HCT116 (cell line): ENCODE measurements around the gene PROSER3.

Source experiments
- CBX3 ChIP-seq: IDR thresholded peaks from 2 replicates; pipeline ENCODE4 v1.6.1; 2012; ENCODE audit warnings: low read depth
- CEBPB ChIP-seq: IDR thresholded peaks from 2 replicates; pipeline ENCODE4 v1.6.1; 2012; ENCODE audit warnings: low read depth
- EGR1 ChIP-seq: IDR thresholded peaks from 2 replicates; pipeline ENCODE4 v1.6.1; 2012; ENCODE audit warnings: low read depth
- EZH2phosphoT487 ChIP-seq: fragments of 200-600 bp; IDR thresholded peaks from 2 replicates; pipeline ENCODE4 v1.6.1; 2018; ENCODE audit warnings: antibody characterized with exemption, borderline replicate concordance
- POLR2A ChIP-seq: IDR thresholded peaks from 2 replicates; pipeline ENCODE4 v1.7.0; 2011; ENCODE audit warnings: borderline replicate concordance; ENCODE audit not compliant: insufficient read depth, insufficient read length; ENCODE audit errors: extremely low read depth
- POLR2AphosphoS5 ChIP-seq: IDR thresholded peaks from 2 replicates; pipeline ENCODE4 v1.6.1; 2011; ENCODE audit warnings: mild to moderate bottlenecking, low read depth, low read length, moderate library complexity
- SIN3A ChIP-seq: IDR thresholded peaks from 2 replicates; pipeline ENCODE4 v1.6.1; 2012; ENCODE audit warnings: low read depth
- SP1 ChIP-seq: IDR thresholded peaks from 2 replicates; pipeline ENCODE4 v1.6.1; 2012; ENCODE audit warnings: low read depth
- YY1 ChIP-seq: IDR thresholded peaks from 2 replicates; pipeline ENCODE4 v1.6.1; 2011; ENCODE audit warnings: low read length, low read depth, moderate library complexity, mild to moderate bottlenecking; ENCODE audit not compliant: insufficient replicate concordance; ENCODE audit errors: extremely low read depth
- TF ChIP-seq, protein P1 (sequence below), 3 experiments: fragments of 200-600 bp in 1 of 3; sonication (generic) in 1 of 3; IDR thresholded peaks in 2 of 3; conservative IDR thresholded peaks in 1 of 3; 2 replicates each; pipeline ENCODE4 v1.5.1; 2012 to 2017; ENCODE audit warnings: low read depth in 2 of 3, low read length in 2 of 3, antibody characterized with exemption in 1 of 3, borderline replicate concordance in 1 of 3, control low read depth in 1 of 3, mild to moderate bottlenecking in 1 of 3, mixed read lengths in 1 of 3, mixed run types in 1 of 3, moderate library complexity in 1 of 3; ENCODE audit not compliant: insufficient read depth in 1 of 3
- TF ChIP-seq, protein P2 (sequence below): IDR thresholded peaks from 2 replicates; pipeline ENCODE4 v1.6.1; 2012; ENCODE audit warnings: low read depth
- TF ChIP-seq, protein P3 (sequence below): IDR thresholded peaks from 2 replicates; pipeline ENCODE4 v1.6.1; 2012
- TF ChIP-seq, protein P4 (sequence below): IDR thresholded peaks from 2 replicates; pipeline ENCODE4 v1.6.1; 2012

DNA sequence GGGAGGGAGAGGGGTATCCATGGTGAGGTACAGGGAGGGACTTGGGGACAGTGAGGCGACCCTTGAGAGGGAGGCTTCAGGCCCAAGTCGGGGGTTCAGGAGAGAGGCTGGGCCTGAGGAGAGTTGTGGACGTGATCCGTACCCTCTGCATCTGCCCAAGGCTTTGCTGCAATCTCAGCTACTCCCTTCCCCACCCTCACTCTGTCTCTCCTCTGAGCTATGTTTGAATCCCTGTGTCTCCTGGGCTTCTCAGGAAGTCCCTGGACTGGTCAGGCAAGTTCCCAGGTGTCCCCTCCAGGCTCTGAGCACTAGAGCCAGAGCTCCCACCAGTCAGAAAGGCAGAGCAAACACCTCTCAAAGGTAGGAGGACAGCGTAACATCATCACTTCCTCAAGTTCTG lies 7.8 kb upstream of the PROSER3 start:
- no peak for TF ChIP-seq POLR2A
- TF ChIP-seq, protein P1, sequence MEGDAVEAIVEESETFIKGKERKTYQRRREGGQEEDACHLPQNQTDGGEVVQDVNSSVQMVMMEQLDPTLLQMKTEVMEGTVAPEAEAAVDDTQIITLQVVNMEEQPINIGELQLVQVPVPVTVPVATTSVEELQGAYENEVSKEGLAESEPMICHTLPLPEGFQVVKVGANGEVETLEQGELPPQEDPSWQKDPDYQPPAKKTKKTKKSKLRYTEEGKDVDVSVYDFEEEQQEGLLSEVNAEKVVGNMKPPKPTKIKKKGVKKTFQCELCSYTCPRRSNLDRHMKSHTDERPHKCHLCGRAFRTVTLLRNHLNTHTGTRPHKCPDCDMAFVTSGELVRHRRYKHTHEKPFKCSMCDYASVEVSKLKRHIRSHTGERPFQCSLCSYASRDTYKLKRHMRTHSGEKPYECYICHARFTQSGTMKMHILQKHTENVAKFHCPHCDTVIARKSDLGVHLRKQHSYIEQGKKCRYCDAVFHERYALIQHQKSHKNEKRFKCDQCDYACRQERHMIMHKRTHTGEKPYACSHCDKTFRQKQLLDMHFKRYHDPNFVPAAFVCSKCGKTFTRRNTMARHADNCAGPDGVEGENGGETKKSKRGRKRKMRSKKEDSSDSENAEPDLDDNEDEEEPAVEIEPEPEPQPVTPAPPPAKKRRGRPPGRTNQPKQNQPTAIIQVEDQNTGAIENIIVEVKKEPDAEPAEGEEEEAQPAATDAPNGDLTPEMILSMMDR (IDR thresholded peaks at IDR 0.05 in 2 of 3, conservative IDR thresholded peaks at IDR 0.05 in 1 of 3; ENCODE audit: borderline replicate concordance in 1 of 3, insufficient read depth in 1 of 3, low read depth in 2 of 3, low read length in 2 of 3) = no peak
- TF ChIP-seq EGR1 = no peak
- no peak for TF ChIP-seq CEBPB
- TF ChIP-seq, protein P2, sequence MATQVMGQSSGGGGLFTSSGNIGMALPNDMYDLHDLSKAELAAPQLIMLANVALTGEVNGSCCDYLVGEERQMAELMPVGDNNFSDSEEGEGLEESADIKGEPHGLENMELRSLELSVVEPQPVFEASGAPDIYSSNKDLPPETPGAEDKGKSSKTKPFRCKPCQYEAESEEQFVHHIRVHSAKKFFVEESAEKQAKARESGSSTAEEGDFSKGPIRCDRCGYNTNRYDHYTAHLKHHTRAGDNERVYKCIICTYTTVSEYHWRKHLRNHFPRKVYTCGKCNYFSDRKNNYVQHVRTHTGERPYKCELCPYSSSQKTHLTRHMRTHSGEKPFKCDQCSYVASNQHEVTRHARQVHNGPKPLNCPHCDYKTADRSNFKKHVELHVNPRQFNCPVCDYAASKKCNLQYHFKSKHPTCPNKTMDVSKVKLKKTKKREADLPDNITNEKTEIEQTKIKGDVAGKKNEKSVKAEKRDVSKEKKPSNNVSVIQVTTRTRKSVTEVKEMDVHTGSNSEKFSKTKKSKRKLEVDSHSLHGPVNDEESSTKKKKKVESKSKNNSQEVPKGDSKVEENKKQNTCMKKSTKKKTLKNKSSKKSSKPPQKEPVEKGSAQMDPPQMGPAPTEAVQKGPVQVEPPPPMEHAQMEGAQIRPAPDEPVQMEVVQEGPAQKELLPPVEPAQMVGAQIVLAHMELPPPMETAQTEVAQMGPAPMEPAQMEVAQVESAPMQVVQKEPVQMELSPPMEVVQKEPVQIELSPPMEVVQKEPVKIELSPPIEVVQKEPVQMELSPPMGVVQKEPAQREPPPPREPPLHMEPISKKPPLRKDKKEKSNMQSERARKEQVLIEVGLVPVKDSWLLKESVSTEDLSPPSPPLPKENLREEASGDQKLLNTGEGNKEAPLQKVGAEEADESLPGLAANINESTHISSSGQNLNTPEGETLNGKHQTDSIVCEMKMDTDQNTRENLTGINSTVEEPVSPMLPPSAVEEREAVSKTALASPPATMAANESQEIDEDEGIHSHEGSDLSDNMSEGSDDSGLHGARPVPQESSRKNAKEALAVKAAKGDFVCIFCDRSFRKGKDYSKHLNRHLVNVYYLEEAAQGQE = no peak
- TF ChIP-seq EZH2phosphoT487 = no peak
- TF ChIP-seq, protein P3, sequence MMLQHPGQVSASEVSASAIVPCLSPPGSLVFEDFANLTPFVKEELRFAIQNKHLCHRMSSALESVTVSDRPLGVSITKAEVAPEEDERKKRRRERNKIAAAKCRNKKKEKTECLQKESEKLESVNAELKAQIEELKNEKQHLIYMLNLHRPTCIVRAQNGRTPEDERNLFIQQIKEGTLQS = no peak
- no peak for TF ChIP-seq YY1
- TF ChIP-seq, protein P4, sequence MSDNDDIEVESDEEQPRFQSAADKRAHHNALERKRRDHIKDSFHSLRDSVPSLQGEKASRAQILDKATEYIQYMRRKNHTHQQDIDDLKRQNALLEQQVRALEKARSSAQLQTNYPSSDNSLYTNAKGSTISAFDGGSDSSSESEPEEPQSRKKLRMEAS = no peak
- no peak for TF ChIP-seq CBX3
- TF ChIP-seq POLR2AphosphoS5 = no peak
- TF ChIP-seq SIN3A = no peak
- no peak for TF ChIP-seq SP1
